K562 (cell line): ENCODE measurements around the gene MAPK4. TPM values are rescaled to one million over a fixed set of nuclear protein-coding genes. Genes with fewer than 3 reads are reported as not detected.

Experiments used
- ATAC-seq: fragments of 200-7000 bp; cut with Tn5 transposase; 3 replicates; pipeline ENCODE4 v1.9.1; 2020; ENCODE audit warnings: moderate library complexity
- BruUV-seq: library from RNA; stranded (reverse); fragments of 400-500 nt; replicated peaks from 2 replicates; lab custom pipeline; 2021; lab: Mats Ljungman, UMichigan
- CTCF ChIA-PET: fragments of 300-600 bp; formaldehyde crosslinking; extraction: SDS; loops from one replicate; lab custom pipeline; 2021; ENCODE audit warnings: low intra/inter-chr PET ratio; lab: Yijun Ruan, JAX
- POLR2A ChIA-PET: fragments of 300-600, 350-650 bp; sonication (Branson Sonifier 250); formaldehyde crosslinking; extraction: SDS; loops from one replicate; lab custom pipeline; 2021; ENCODE audit warnings: antibody characterized with exemption, inconsistent platforms; lab: Yijun Ruan, JAX
- DNase-seq, 4 experiments: peaks; one replicate each; pipeline versions ENCODE4 v3.0.0 to v3.0.0-alpha.2; 2011 to 2018; ENCODE audit warnings: low spot score in 3 of 4, mixed read lengths in 3 of 4; ENCODE audit errors: extremely low read depth in 1 of 4
- FAIRE-seq: peaks from 2 replicates; lab custom pipeline; 2011; peaks lifted over from hg19 to GRCh38; lab: Jason Lieb, UNC
- H2AFZ ChIP-seq: 2 replicates; pipeline ENCODE4 v1.6.0; 2011; ENCODE audit warnings: low read depth, low read length, control low read depth, inconsistent platforms
- H3K27ac ChIP-seq: fragments of 200-600 bp; 3 replicates; pipeline ENCODE4 v1.8.0; 2011; ENCODE audit warnings: low read depth, mild to moderate bottlenecking, control low read depth, inconsistent platforms, low read length, moderate library complexity, mixed read lengths; ENCODE audit errors: extremely low read depth
- H3K27me3 ChIP-seq, 2 experiments: fragments of 300-600 bp in 1 of 2; 2 replicates in 1 of 2; 3 replicates in 1 of 2; pipeline versions ENCODE4 v1.6.0 to v1.8.0; 2011; ENCODE audit warnings: inconsistent platforms in 2 of 2, low read length in 2 of 2, mild to moderate bottlenecking in 1 of 2, mixed read lengths in 1 of 2, moderate library complexity in 1 of 2; ENCODE audit not compliant: control insufficient read depth in 2 of 2, insufficient read depth in 2 of 2
- H3K36me3 ChIP-seq: fragments of 300-600 bp; 3 replicates; pipeline ENCODE4 v1.8.0; 2011; ENCODE audit warnings: mild to moderate bottlenecking, low read length, inconsistent platforms; ENCODE audit not compliant: control insufficient read depth, insufficient read depth
- H3K4me1 ChIP-seq, 2 experiments: fragments of 200-600 bp in 1 of 2; replicated peaks in 1 of 2; 2 replicates in 1 of 2; 3 replicates in 1 of 2; pipeline versions ENCODE4 v1.5.1 to v1.8.0; 2011; ENCODE audit warnings: inconsistent platforms in 2 of 2, low read length in 2 of 2, mild to moderate bottlenecking in 1 of 2, mixed read lengths in 1 of 2, moderate library complexity in 1 of 2; ENCODE audit not compliant: control insufficient read depth in 2 of 2, insufficient read depth in 2 of 2
- H3K4me2 ChIP-seq: 2 replicates; pipeline ENCODE4 v1.6.1; 2011; ENCODE audit warnings: low read length, control low read depth, inconsistent platforms, mixed read lengths; ENCODE audit not compliant: insufficient read depth
- H3K4me3 ChIP-seq: fragments of 200-600 bp; sonication (generic), shearing (Covaris generic); 2 replicates; pipeline ENCODE4 v1.5.1; 2016; ENCODE audit warnings: control low read depth, inconsistent platforms
- H3K79me2 ChIP-seq: fragments of 200-600 bp; 3 replicates; pipeline ENCODE4 v1.8.0; 2011; ENCODE audit warnings: low read length, inconsistent platforms; ENCODE audit not compliant: control insufficient read depth, insufficient read depth
- H3K9ac ChIP-seq, 2 experiments: 2 replicates each; pipeline versions ENCODE4 v1.6.0 to v1.6.1; 2011; ENCODE audit warnings: low read depth in 2 of 2, low read length in 2 of 2, control low read depth in 1 of 2, inconsistent platforms in 1 of 2, mild to moderate bottlenecking in 1 of 2, mixed read lengths in 1 of 2; ENCODE audit not compliant: insufficient read depth in 1 of 2
- H3K9me1 ChIP-seq: one replicate; pipeline ENCODE4 v1.6.0; 2011; ENCODE audit warnings: inconsistent platforms, mild to moderate bottlenecking, low read length, moderate library complexity; ENCODE audit not compliant: control insufficient read depth, insufficient read depth
- H3K9me3 ChIP-seq: replicated peaks from 2 replicates; pipeline ENCODE4 v1.5.1; 2011; ENCODE audit warnings: low read depth, low read length, inconsistent platforms; ENCODE audit not compliant: control insufficient read depth, insufficient read depth
- H4K20me1 ChIP-seq: replicated peaks from 2 replicates; pipeline ENCODE4 v1.6.1; 2011; ENCODE audit warnings: low read length, inconsistent platforms, mixed read lengths; ENCODE audit not compliant: control insufficient read depth, insufficient read depth
- CEBPB ChIP-seq: fragments of 450-650 bp; IDR thresholded peaks from 2 replicates; pipeline ENCODE4 v1.6.1; 2016; ENCODE audit warnings: missing genetic modification characterization, missing compliant biosample characterization
- EGR1 ChIP-seq: fragments of 450-650 bp; conservative IDR thresholded peaks from 2 replicates; pipeline ENCODE4 v1.6.1; 2017; ENCODE audit warnings: mild to moderate bottlenecking
- HCFC1 ChIP-seq: IDR thresholded peaks from 2 replicates; pipeline ENCODE4 v1.6.1; 2012; ENCODE audit warnings: low read depth, low read length, improper control_type of control experiment
- JUN ChIP-seq, 2 experiments: sonication (generic) in 1 of 2; formaldehyde crosslinking in 1 of 2; IDR thresholded peaks; 2 replicates each; pipeline versions ENCODE4 v1.6.1 to v1.8.0; 2012 to 2022; ENCODE audit warnings: borderline replicate concordance in 2 of 2, mild to moderate bottlenecking in 2 of 2, improper control_type of control experiment in 1 of 2, low read depth in 1 of 2, low read length in 1 of 2, missing genetic modification reagents in 1 of 2
- MAFF ChIP-seq: IDR thresholded peaks from 2 replicates; pipeline ENCODE4 v1.6.1; 2012; ENCODE audit warnings: low read length, improper control_type of control experiment
- SLC30A9 ChIP-seq: fragments of 250-450 bp; sonication (Bioruptor Pico); IDR thresholded peaks from 2 replicates; pipeline ENCODE4 v1.8.0; 2022; ENCODE audit warnings: mild to moderate bottlenecking, moderate library complexity
- ZNF282 ChIP-seq: sonication (generic); formaldehyde crosslinking; IDR thresholded peaks from 2 replicates; pipeline ENCODE4 v1.8.1; 2023; ENCODE audit warnings: missing genetic modification reagents
- ZNF41 ChIP-seq: fragments of 250-450 bp; sonication (Bioruptor Pico); conservative IDR thresholded peaks from 2 replicates; pipeline ENCODE4 v1.4.0; 2020; ENCODE audit warnings: mild to moderate bottlenecking
- ZNF512 ChIP-seq: IDR thresholded peaks from 2 replicates; pipeline ENCODE4 v1.6.1; 2016; ENCODE audit warnings: missing genetic modification characterization, missing compliant biosample characterization
- WGBS: fragments of 100-300 bp; shearing (Covaris generic); methylation state at CpG from one replicate; pipeline ENCODE4 v1.1.6; 2016; ENCODE audit warnings: low coverage, mixed read lengths; ENCODE audit not compliant: insufficient coverage; ENCODE audit errors: missing lambda C conversion rate; 5-methylcytosine and 5-hydroxymethylcytosine counted together
- in situ Hi-C: fragments of 300-500 bp; cut with MboI; formaldehyde crosslinking; loops from 4 replicates; pipeline ENCODE4 v1.15.0; 2018; ENCODE audit warnings: inconsistent platforms, mixed read lengths
- intact Hi-C: fragments of 100-400 bp; cut with micrococcal nuclease; formaldehyde crosslinking; loops from 2 replicates; pipeline ENCODE4 v1.14.2; 2022
- polyA plus RNA-seq, 8 experiments: library from polyadenylated mRNA; depleted of rRNA in 4 of 8; stranded (reverse) in 5 of 8; unstranded in 3 of 8; fragments of >200 nt; fragmentation: Nextera tagmentation in 2 of 8; fragmentation: Illumina TruSeq in 1 of 8; extraction: Ambion mirVana in 2 of 8; extraction: Trizol in 1 of 8; gene quantifications; 2 replicates each; pipeline versions ENCODE4 v1.2.1 to v1.2.3, GENCODE V29; 2011 to 2014; ENCODE audit warnings: inconsistent platforms in 1 of 8, missing spikeins in 1 of 8
- total RNA-seq, 7 experiments: library from RNA; depleted of rRNA in 6 of 7; stranded (reverse); fragments of >200 nt in 6 of 7; fragmentation: Illumina TruSeq in 2 of 7; extraction: Trizol in 2 of 7; gene quantifications; 2 replicates each; pipeline versions ENCODE4 v1.2.1 to v1.2.3, GENCODE V29; 2011 to 2021; ENCODE audit warnings: low replicate concordance in 1 of 7

Gene MAPK4
- total and polyA plus RNA-seq, 9 of the 15 experiments (the other 6 are each of a cell fraction or from before 2014, with no cell fraction given), result not detected

GRCh38 chr18:50647237-50647636, 87.3 kb downstream of the MAPK4 start:
- Histone ChIP-seq H3K4me2 (no peak overlapping the region), H3K27ac (no peak overlapping the region), H3K9ac (no peak overlapping the region), H3K79me2 (no peaks in the 10 kb centered on the region), H3K4me3 (no peak overlapping the region), H3K36me3 (no peaks in the 10 kb centered on the region), H4K20me1 (no peaks in the 10 kb centered on the region), H3K9me1 (no peaks in the 10 kb centered on the region), H3K9me3 (no peaks in the 10 kb centered on the region), H3K27me3 (peaks cover 0 to 9% of the 10 kb centered on the region in 2 experiments; a peak in 1 of 5 replicates), H2AFZ (no peak overlapping the region), H3K4me1 (no peaks in the 10 kb centered on the region)
- no peak for TF ChIP-seq ZNF282 (CRISPR knock-in tag)
- no peak for TF ChIP-seq EGR1
- no peak for TF ChIP-seq HCFC1
- TF ChIP-seq ZNF512 (tag), result no peak
- no peak for TF ChIP-seq CEBPB (tag)
- no peak for TF ChIP-seq MAFF
- no peak for TF ChIP-seq SLC30A9
- no peak for TF ChIP-seq JUN (IDR thresholded peaks at IDR 0.05; ENCODE audit: borderline replicate concordance, low read depth, low read length)
- no peak for TF ChIP-seq JUN (CRISPR knock-in tag; IDR thresholded peaks at IDR 0.05; ENCODE audit: borderline replicate concordance)
- TF ChIP-seq ZNF41 (CRISPR knock-in tag), result no peak
- FAIRE-seq, result no peak
- ATAC-seq, result no peak
- BruUV-seq, result no TSS peak
- 0% methylated on average over 6 of the region's 7 CpGs for WGBS
- POLR2A ChIA-PET, result no interaction called here
- no peak for DNase-seq
- in situ Hi-C loops, result no loop called here
- intact Hi-C loops, result no loop called here
- CTCF ChIA-PET, result no interaction called here
